ENCODE results near the gene SLC2A1. TPM values are rescaled to one million over a fixed set of nuclear protein-coding genes. Genes with fewer than 3 reads are reported as not detected.

The SLC2A1 gene
- total and polyA plus RNA-seq, 9 of the 15 experiments (the other 6 are each of a cell fraction or from before 2014, with no cell fraction given): 12.6 to 153 (median 48.0) TPM

GRCh38 chr1:43002766-43003165 lies 44.1 kb upstream of the SLC2A1 start (continued):
- TF ChIP-seq ZNF668 (CRISPR knock-in tag; IDR thresholded peaks at IDR 0.05) (no peak), NR2C1 (IDR thresholded peaks at IDR 0.05) (no peak), NR2C1 (tag; IDR thresholded peaks at IDR 0.05) (no peak), TCF7L2 (IDR thresholded peaks at IDR 0.05; ENCODE audit: low read depth, low read length) (no peak), FOXJ2 (tag; IDR thresholded peaks at IDR 0.05) (no peak), ZNF239 (CRISPR knock-in tag; IDR thresholded peaks at IDR 0.05) (no peak), IFI16 (CRISPR knock-in tag; IDR thresholded peaks at IDR 0.05) (no peak), HMGN3 (IDR thresholded peaks at IDR 0.05; ENCODE audit: borderline replicate concordance, extremely low read depth, insufficient read length, low read depth, low read length) (no peak), SMAD3 (CRISPR knock-in tag; conservative IDR thresholded peaks at IDR 0.05) (no peak), CBFA2T2 (conservative IDR thresholded peaks at IDR 0.05) (peak; percentile 75), ATF6 (CRISPR knock-in tag; IDR thresholded peaks at IDR 0.05) (no peak), NCOA6 (IDR thresholded peaks at IDR 0.05) (no peak), MCM2 (IDR thresholded peaks at IDR 0.05; ENCODE audit: low read depth) (no peak), ZHX1 (conservative IDR thresholded peaks at IDR 0.05; ENCODE audit: low read length) (no peak), ZNF140 (CRISPR knock-in tag; IDR thresholded peaks at IDR 0.05) (no peak), ZNF174 (CRISPR knock-in tag; IDR thresholded peaks at IDR 0.05) (no peak), JUN (IDR thresholded peaks at IDR 0.05; ENCODE audit: borderline replicate concordance, low read depth, low read length) (no peak), JUN (CRISPR knock-in tag; IDR thresholded peaks at IDR 0.05; ENCODE audit: borderline replicate concordance) (no peak), HDAC8 (tag; IDR thresholded peaks at IDR 0.05) (no peak), CBFA2T3 (IDR thresholded peaks at IDR 0.05) (peak; percentile 78), RCOR1 (IDR thresholded peaks at IDR 0.05; ENCODE audit: borderline replicate concordance in 1 of 2, low read depth in 2 of 2, low read length in 2 of 2) (0 out of 4 replicates have a peak, but pooled peaks of 1 of the 2 experiments have one; percentile 17)
- TF ChIP-seq, protein P1, sequence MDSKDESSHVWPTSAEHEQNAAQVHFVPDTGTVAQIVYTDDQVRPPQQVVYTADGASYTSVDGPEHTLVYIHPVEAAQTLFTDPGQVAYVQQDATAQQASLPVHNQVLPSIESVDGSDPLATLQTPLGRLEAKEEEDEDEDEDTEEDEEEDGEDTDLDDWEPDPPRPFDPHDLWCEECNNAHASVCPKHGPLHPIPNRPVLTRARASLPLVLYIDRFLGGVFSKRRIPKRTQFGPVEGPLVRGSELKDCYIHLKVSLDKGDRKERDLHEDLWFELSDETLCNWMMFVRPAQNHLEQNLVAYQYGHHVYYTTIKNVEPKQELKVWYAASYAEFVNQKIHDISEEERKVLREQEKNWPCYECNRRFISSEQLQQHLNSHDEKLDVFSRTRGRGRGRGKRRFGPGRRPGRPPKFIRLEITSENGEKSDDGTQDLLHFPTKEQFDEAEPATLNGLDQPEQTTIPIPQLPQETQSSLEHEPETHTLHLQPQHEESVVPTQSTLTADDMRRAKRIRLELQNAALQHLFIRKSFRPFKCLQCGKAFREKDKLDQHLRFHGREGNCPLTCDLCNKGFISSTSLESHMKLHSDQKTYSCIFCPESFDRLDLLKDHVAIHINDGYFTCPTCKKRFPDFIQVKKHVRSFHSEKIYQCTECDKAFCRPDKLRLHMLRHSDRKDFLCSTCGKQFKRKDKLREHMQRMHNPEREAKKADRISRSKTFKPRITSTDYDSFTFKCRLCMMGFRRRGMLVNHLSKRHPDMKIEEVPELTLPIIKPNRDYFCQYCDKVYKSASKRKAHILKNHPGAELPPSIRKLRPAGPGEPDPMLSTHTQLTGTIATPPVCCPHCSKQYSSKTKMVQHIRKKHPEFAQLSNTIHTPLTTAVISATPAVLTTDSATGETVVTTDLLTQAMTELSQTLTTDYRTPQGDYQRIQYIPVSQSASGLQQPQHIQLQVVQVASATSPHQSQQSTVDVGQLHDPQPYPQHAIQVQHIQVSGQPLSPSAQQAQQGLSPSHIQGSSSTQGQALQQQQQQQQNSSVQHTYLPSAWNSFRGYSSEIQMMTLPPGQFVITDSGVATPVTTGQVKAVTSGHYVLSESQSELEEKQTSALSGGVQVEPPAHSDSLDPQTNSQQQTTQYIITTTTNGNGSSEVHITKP (IDR thresholded peaks at IDR 0.05; ENCODE audit: partially characterized antibody): no peak
- TF ChIP-seq, protein P2, sequence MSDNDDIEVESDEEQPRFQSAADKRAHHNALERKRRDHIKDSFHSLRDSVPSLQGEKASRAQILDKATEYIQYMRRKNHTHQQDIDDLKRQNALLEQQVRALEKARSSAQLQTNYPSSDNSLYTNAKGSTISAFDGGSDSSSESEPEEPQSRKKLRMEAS (CRISPR knock-in tag; IDR thresholded peaks at IDR 0.05): no peak
